H1 (cell line): ENCODE data around the gene SLC34A1.

Source experiments
- ATF2 ChIP-seq: IDR thresholded peaks from 2 replicates; pipeline ENCODE4 v1.6.1; 2012; ENCODE audit warnings: low read length, inconsistent platforms
- BACH1 ChIP-seq: IDR thresholded peaks from 2 replicates; pipeline ENCODE4 v1.6.1; 2012; ENCODE audit warnings: low read length, improper control_type of control experiment
- BCL11A ChIP-seq, 2 experiments: IDR thresholded peaks; one replicate each; pipeline ENCODE4 v1.6.1; 2011; ENCODE audit warnings: low read depth in 2 of 2, low read length in 2 of 2, mild to moderate bottlenecking in 2 of 2
- CTCF ChIP-seq, 3 experiments: IDR thresholded peaks; 1 replicate in 2 of 3; 2 replicates in 1 of 3; pipeline versions ENCODE4 v1.5.1 to v1.6.1; 2011; ENCODE audit warnings: low read length in 3 of 3, mild to moderate bottlenecking in 3 of 3, inconsistent platforms in 2 of 3, low read depth in 1 of 3, moderate library complexity in 1 of 3; ENCODE audit not compliant: insufficient read depth in 1 of 3; ENCODE audit errors: control extremely low read depth in 1 of 3
- POLR2A ChIP-seq, 2 experiments: IDR thresholded peaks; 1 replicate in 1 of 2; 2 replicates in 1 of 2; pipeline ENCODE4 v1.6.1; 2011; ENCODE audit warnings: low read depth in 2 of 2, low read length in 2 of 2, mild to moderate bottlenecking in 2 of 2; ENCODE audit errors: control extremely low read depth in 1 of 2
- POLR2AphosphoS5 ChIP-seq: IDR thresholded peaks from 2 replicates; pipeline ENCODE4 v1.6.1; 2011; ENCODE audit warnings: low read depth, low read length
- RAD21 ChIP-seq, 2 experiments: IDR thresholded peaks in 1 of 2; conservative IDR thresholded peaks in 1 of 2; 2 replicates each; pipeline ENCODE4 v1.6.1; 2011; ENCODE audit warnings: low read depth in 2 of 2, low read length in 2 of 2, improper control_type of control experiment in 1 of 2, inconsistent platforms in 1 of 2, mild to moderate bottlenecking in 1 of 2, moderate library complexity in 1 of 2
- RFX5 ChIP-seq: IDR thresholded peaks from 2 replicates; pipeline ENCODE4 v1.6.1; 2011; ENCODE audit warnings: low read depth, low read length, improper control_type of control experiment, borderline replicate concordance
- SIRT6 ChIP-seq: IDR thresholded peaks from one replicate; pipeline ENCODE4 v1.7.1; 2012; ENCODE audit warnings: low read length, inconsistent platforms
- SP1 ChIP-seq: IDR thresholded peaks from 2 replicates; pipeline ENCODE4 v1.6.1; 2011; ENCODE audit warnings: low read depth, low read length
- SP4 ChIP-seq: IDR thresholded peaks from 2 replicates; pipeline ENCODE4 v1.6.1; 2012; ENCODE audit warnings: low read length, inconsistent platforms
- SRF ChIP-seq: IDR thresholded peaks from 2 replicates; pipeline ENCODE4 v1.6.1; 2011; ENCODE audit warnings: mild to moderate bottlenecking, low read depth, low read length, moderate library complexity

DNA sequence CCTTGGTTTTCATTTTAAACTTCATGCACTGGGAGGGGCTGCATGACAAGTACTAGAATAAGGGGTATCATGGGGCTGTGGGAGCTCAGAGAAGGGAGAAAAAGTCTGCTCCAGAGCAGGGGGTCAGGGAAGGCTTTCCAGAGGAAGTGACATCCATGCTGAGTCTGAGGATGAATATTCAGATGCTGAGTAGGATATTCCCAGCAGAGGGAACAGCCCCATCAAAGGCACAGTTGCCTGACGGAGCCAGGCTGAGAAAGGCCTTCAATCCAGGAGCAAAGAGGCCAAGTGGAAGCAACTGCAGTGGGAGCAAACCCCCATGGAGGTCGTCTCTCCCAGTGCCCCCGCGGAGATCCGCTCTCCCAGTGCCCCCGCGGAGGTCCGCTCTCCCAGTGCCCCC, 11.8 kb downstream of the SLC34A1 start:
- no peak for TF ChIP-seq SP4
- TF ChIP-seq ATF2: no peak
- TF ChIP-seq SIRT6: no peak
- TF ChIP-seq BACH1: no peak
- TF ChIP-seq CTCF (IDR thresholded peaks at IDR 0.05; ENCODE audit: control extremely low read depth in 1 of 3, insufficient read depth in 1 of 3, low read depth in 1 of 3, low read length in 3 of 3): no peak
- TF ChIP-seq BCL11A (IDR thresholded peaks at IDR 0.05; ENCODE audit: low read depth in 2 of 2, low read length in 2 of 2): no peak
- no peak for TF ChIP-seq POLR2AphosphoS5
- no peak for TF ChIP-seq SP1
- no peak for TF ChIP-seq SRF
- no peak for TF ChIP-seq POLR2A (IDR thresholded peaks at IDR 0.05; ENCODE audit: control extremely low read depth in 1 of 2, low read depth in 2 of 2, low read length in 2 of 2)
- no peak for TF ChIP-seq RAD21 (IDR thresholded peaks at IDR 0.05 in 1 of 2, conservative IDR thresholded peaks at IDR 0.05 in 1 of 2; ENCODE audit: low read depth in 2 of 2, low read length in 2 of 2)
- no peak for TF ChIP-seq RFX5
